PFSK-1 (cell line): ENCODE measurements around the gene VCX.

Source experiments
- FOXP2 ChIP-seq: optimal IDR thresholded peaks from 2 replicates; pipeline ENCODE3; 2011; ENCODE audit warnings: borderline replicate concordance, control low read depth, inconsistent platforms; ENCODE audit not compliant: insufficient read depth; ENCODE audit errors: extremely low read length, extremely low read depth
- POLR2AphosphoS5 ChIP-seq: IDR thresholded peaks from 2 replicates; pipeline ENCODE4 v1.6.1; 2012; ENCODE audit warnings: low read depth, mild to moderate bottlenecking, control low read depth, low read length, moderate library complexity
- REST ChIP-seq, 2 experiments: IDR thresholded peaks; 2 replicates each; pipeline versions ENCODE4 v1.6.1 to v1.8.0; 2011 to 2012; ENCODE audit warnings: low read depth in 2 of 2, low read length in 2 of 2, control low read depth in 1 of 2, inconsistent platforms in 1 of 2, mild to moderate bottlenecking in 1 of 2, moderate library complexity in 1 of 2; ENCODE audit not compliant: insufficient read depth in 1 of 2
- SIN3A ChIP-seq: IDR thresholded peaks from 2 replicates; pipeline ENCODE4 v1.6.1; 2012; ENCODE audit warnings: mild to moderate bottlenecking, low read length, moderate library complexity, borderline replicate concordance; ENCODE audit not compliant: insufficient read depth
- TAF1 ChIP-seq: IDR thresholded peaks from 2 replicates; pipeline ENCODE4 v1.6.1; 2012; ENCODE audit warnings: low read length, control low read depth, borderline replicate concordance; ENCODE audit not compliant: insufficient read depth

Gene VCX

GRCh38 chrX:7841084-7841805, 1.7 kb upstream of the VCX start:
- TF ChIP-seq POLR2AphosphoS5 (no peak), FOXP2 (no peak), REST (IDR thresholded peaks at IDR 0.05; ENCODE audit: insufficient read depth in 1 of 2, low read depth in 2 of 2, low read length in 2 of 2) (no peak), TAF1 (no peak), SIN3A (no peak)

DNA sequence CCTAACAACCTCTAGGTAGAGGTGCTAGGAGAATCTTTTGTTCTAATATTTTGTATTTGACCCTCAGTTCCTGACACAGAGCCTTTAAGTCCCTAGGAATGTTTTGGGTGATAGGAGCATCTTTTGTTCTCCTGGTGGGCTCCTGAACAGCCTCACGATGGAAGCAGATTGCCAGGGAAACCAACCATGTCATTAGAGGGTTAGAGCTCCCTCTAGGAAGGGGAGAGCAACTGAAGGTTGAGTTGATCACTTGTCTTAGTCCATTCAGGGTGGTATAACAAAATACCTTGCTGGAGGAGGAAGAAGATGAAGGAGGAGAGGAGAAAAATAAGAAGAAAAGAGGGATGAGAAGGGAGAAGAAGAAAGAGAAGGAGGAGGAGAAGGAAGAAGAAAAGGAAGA, 9.2 kb downstream of the VCX start:
- TF ChIP-seq FOXP2 (no peak), SIN3A (no peak), TAF1 (no peak), REST (IDR thresholded peaks at IDR 0.05; ENCODE audit: insufficient read depth in 1 of 2, low read depth in 2 of 2, low read length in 2 of 2) (no peak), POLR2AphosphoS5 (no peak)

- TF ChIP-seq SIN3A (no peak), TAF1 (no peak), FOXP2 (no peak), POLR2AphosphoS5 (no peak), REST (IDR thresholded peaks at IDR 0.05; ENCODE audit: insufficient read depth in 1 of 2, low read depth in 2 of 2, low read length in 2 of 2) (no peak)
These were observed 29.1 kb downstream of the VCX start for GRCh38 chrX:7872042-7872441.

GRCh38 chrX:7876957-7877356, 34.0 kb downstream of the VCX start:
- TF ChIP-seq POLR2AphosphoS5 (no peak), REST (IDR thresholded peaks at IDR 0.05; ENCODE audit: insufficient read depth in 1 of 2, low read depth in 2 of 2, low read length in 2 of 2) (no peak), SIN3A (no peak), TAF1 (no peak), FOXP2 (no peak)
